Measurements from ENCODE around the gene AP4M1. TPM values are rescaled to one million over a fixed set of nuclear protein-coding genes. Genes with fewer than 3 reads are reported as not detected.

Gene AP4M1
- total and polyA plus RNA-seq, 9 of the 15 experiments (the other 6 are each of a cell fraction or from before 2014, with no cell fraction given) = 1.3 to 30.9 (median 14.1) TPM

GRCh38 chr7:100100420-100101015 lies 925 bp upstream of the AP4M1 start (continued):
- TF ChIP-seq AFF1 (IDR thresholded peaks at IDR 0.05; ENCODE audit: low read depth in 1 of 2, partially characterized antibody in 2 of 2) (no peak), STAT6 (CRISPR knock-in tag; IDR thresholded peaks at IDR 0.05) (no peak), ZBTB34 (CRISPR knock-in tag; IDR thresholded peaks at IDR 0.05) (no peak), NR1H2 (CRISPR knock-in tag; IDR thresholded peaks at IDR 0.05) (no peak), ZNF253 (CRISPR knock-in tag; conservative IDR thresholded peaks at IDR 0.05) (no peak), EP300 (IDR thresholded peaks at IDR 0.05; ENCODE audit: low read length) (peak; percentile 39; the same call in 1 of the 2 replicates), CBX3 (IDR thresholded peaks at IDR 0.05; ENCODE audit: borderline replicate concordance in 1 of 2, low read length in 2 of 2) (peak in 1 of 2 experiments; percentile 42; a peak in 1 of 3 replicates), ZNF407 (IDR thresholded peaks at IDR 0.05; ENCODE audit: low read depth) (no peak), TAF1 (IDR thresholded peaks at IDR 0.05; ENCODE audit: control insufficient read depth, extremely low read depth, insufficient read depth, low read length, severe bottlenecking) (peak; percentile 61), ASH1L (IDR thresholded peaks at IDR 0.05; ENCODE audit: borderline replicate concordance, low read depth, partially characterized antibody) (peak; percentile 43)

Data from K562 (cell line).